HEK293 (cell line): ENCODE results near the gene PRR14L.
"Not testable (repeated sequence)": the region's sequence is repeated elsewhere in the genome, so short reads cannot be mapped to it uniquely, and the experiment has no call there.

Source experiments
- CTCF ChIA-PET: fragments of 350-600 bp; formaldehyde crosslinking; extraction: SDS; loops from one replicate; lab custom pipeline; 2021; ENCODE audit warnings: antibody characterized with exemption; lab: Yijun Ruan, JAX
- POLR2A ChIA-PET: fragments of 300-600 bp; formaldehyde crosslinking; extraction: SDS; loops from one replicate; lab custom pipeline; 2020; ENCODE audit warnings: antibody characterized with exemption, inconsistent platforms; lab: Yijun Ruan, JAX
- H3K27ac ChIP-seq: fragments of 200-500 bp; sonication (Bioruptor generic); 2 replicates; pipeline ENCODE4 v1.5.1; 2014; ENCODE audit warnings: low read depth, low read length, control low read depth, inconsistent platforms; ENCODE audit errors: extremely low read depth
- H3K36me3 ChIP-seq, 2 experiments: fragments of 200-500 bp in 1 of 2; sonication (Bioruptor generic) in 1 of 2; 1 replicate in 1 of 2; 2 replicates in 1 of 2; pipeline ENCODE4 v1.5.1; 2014 to 2017; ENCODE audit warnings: inconsistent platforms in 2 of 2, low read length in 2 of 2; ENCODE audit not compliant: control insufficient read depth in 2 of 2, insufficient read depth in 1 of 2
- H3K4me1 ChIP-seq: fragments of 200-500 bp; sonication (Bioruptor generic); 2 replicates; pipeline ENCODE4 v1.5.1; 2014; ENCODE audit warnings: mild to moderate bottlenecking, low read length, inconsistent platforms; ENCODE audit not compliant: control insufficient read depth, insufficient read depth
- H3K4me3 ChIP-seq: 2 replicates; pipeline ENCODE4 v1.5.1; 2011; ENCODE audit warnings: low read depth, mild to moderate bottlenecking, control low read depth, low read length, moderate library complexity
- H3K9me3 ChIP-seq: fragments of 200-500 bp; sonication (Bioruptor generic); 2 replicates; pipeline ENCODE4 v1.5.1; 2014; ENCODE audit warnings: low read depth, low read length, inconsistent platforms; ENCODE audit not compliant: control insufficient read depth, insufficient read depth
- INSM2 ChIP-seq: fragments of 450-650 bp; formaldehyde crosslinking; IDR thresholded peaks from 2 replicates; pipeline ENCODE4 v1.5.1; 2016; ENCODE audit warnings: missing biosample characterization, missing genetic modification characterization
- PRDM2 ChIP-seq: fragments of 450-650 bp; formaldehyde crosslinking; IDR thresholded peaks from 2 replicates; pipeline ENCODE4 v1.5.1; 2016; ENCODE audit warnings: missing biosample characterization, missing genetic modification characterization, borderline replicate concordance
- SETDB1 ChIP-seq: IDR thresholded peaks from one replicate; pipeline ENCODE4 v1.6.1; 2017; ENCODE audit warnings: mild to moderate bottlenecking, low read length, moderate library complexity, mixed read lengths; ENCODE audit not compliant: insufficient read length
- ZNF121 ChIP-seq: fragments of 450-650 bp; formaldehyde crosslinking; IDR thresholded peaks from 2 replicates; pipeline ENCODE4 v1.5.1; 2016; ENCODE audit warnings: missing biosample characterization, missing genetic modification characterization
- ZNF157 ChIP-seq: fragments of 450-650 bp; formaldehyde crosslinking; IDR thresholded peaks from 2 replicates; pipeline ENCODE4 v1.5.1; 2016; ENCODE audit warnings: missing biosample characterization, missing genetic modification characterization
- ZNF354C ChIP-seq: fragments of 450-650 bp; formaldehyde crosslinking; IDR thresholded peaks from 2 replicates; pipeline ENCODE4 v1.5.1; 2016; ENCODE audit warnings: missing biosample characterization, missing genetic modification characterization, low read depth, borderline replicate concordance
- ZNF530 ChIP-seq: fragments of 450-650 bp; formaldehyde crosslinking; IDR thresholded peaks from 2 replicates; pipeline ENCODE4 v1.5.1; 2016; ENCODE audit warnings: low read depth, missing biosample characterization, missing genetic modification characterization
- ZNF571 ChIP-seq: fragments of 450-650 bp; formaldehyde crosslinking; IDR thresholded peaks from 2 replicates; pipeline ENCODE4 v1.5.0; 2017; ENCODE audit warnings: missing biosample characterization, missing genetic modification characterization
- ZNF600 ChIP-seq: fragments of 450-650 bp; formaldehyde crosslinking; IDR thresholded peaks from 2 replicates; pipeline ENCODE4 v1.5.1; 2016; ENCODE audit warnings: missing biosample characterization, missing genetic modification characterization
- ZNF654 ChIP-seq: fragments of 450-650 bp; formaldehyde crosslinking; IDR thresholded peaks from 2 replicates; pipeline ENCODE4 v1.5.1; 2016; ENCODE audit warnings: low read depth, missing biosample characterization, missing genetic modification characterization
- ZNF677 ChIP-seq: fragments of 450-650 bp; IDR thresholded peaks from 2 replicates; pipeline ENCODE4 v1.5.0; 2018; ENCODE audit warnings: missing biosample characterization, mild to moderate bottlenecking, missing genetic modification characterization, moderate library complexity
- ZNF791 ChIP-seq: fragments of 450-650 bp; formaldehyde crosslinking; IDR thresholded peaks from 2 replicates; pipeline ENCODE4 v1.5.1; 2016; ENCODE audit warnings: missing biosample characterization, missing genetic modification characterization
- ZNF843 ChIP-seq: fragments of 450-650 bp; formaldehyde crosslinking; IDR thresholded peaks from 2 replicates; pipeline ENCODE4 v1.5.1; 2016; ENCODE audit warnings: missing biosample characterization, missing genetic modification characterization

Gene PRR14L

GRCh38 chr22:31680861-31681341 lies 69.0 kb downstream of the PRR14L start (continued):
- no peak for TF ChIP-seq PRDM2
- no peak for TF ChIP-seq ZNF354C (tag by site-specific recombination)
- no peak for TF ChIP-seq ZNF843 (tag by site-specific recombination)
- TF ChIP-seq ZNF571 (tag by site-specific recombination), result no peak
- TF ChIP-seq ZNF654 (tag by site-specific recombination), result no peak
- TF ChIP-seq INSM2 (tag by site-specific recombination), result no peak

GRCh38 chr22:31678748-31679147 lies 71.2 kb downstream of the PRR14L start:
- Histone ChIP-seq H3K27ac (no peak overlapping the region), H3K4me1 (no peaks in the 10 kb centered on the region; the same call in 1 of the 2 replicates), H3K4me3 (no peak overlapping the region), H3K9me3 (no peaks in the 10 kb centered on the region), H3K36me3 (peaks cover 0 to 16% of the 10 kb centered on the region in 2 experiments; a peak in 1 of 3 replicates)
- POLR2A ChIA-PET, result no interaction called here
- TF ChIP-seq ZNF121 (tag by site-specific recombination) (peak; percentile 39; the same call in 1 of the 2 replicates), ZNF530 (tag by site-specific recombination) (no peak)
- TF ChIP-seq, all 188 proteins: peak for 1
- CTCF ChIA-PET, result interaction anchor here (0.8 kb wide), 2 partner anchors 13 to 292 kb away, joined by 5 to 7 read pairs; no protein-coding TSS in a partner anchor

GRCh38 chr22:31676700-31677099 lies 73.2 kb downstream of the PRR14L start:
- TF ChIP-seq ZNF157 (tag by site-specific recombination) (no peak), ZNF677 (no peak), ZNF791 (tag by site-specific recombination) (no peak), SETDB1 (peak; percentile 37), ZNF600 (tag by site-specific recombination) (no peak)
- TF ChIP-seq, all 188 proteins: peak for 1
- ChIA-PET CTCF (interaction anchor here (0.6 to 4.0 kb wide), 9 partner anchors 9 to 406 kb away, joined by 3 to 42 read pairs (median 5); partner anchors contain the start of gene PISD), POLR2A (interaction anchor here (0.6 to 1.4 kb wide), 17 partner anchors 9 to 294 kb away, joined by 3 to 22 read pairs (median 4); partner anchors contain the start of genes DEPDC5, PISD, PRR14L and YWHAH)
- H3K9me3 ChIP-seq, result no peaks in the 10 kb centered on the region
- H3K27ac ChIP-seq, result no peak overlapping the region
- H3K4me3 ChIP-seq, result peak overlapping the region; percentile 26
- H3K36me3 ChIP-seq, result no peaks in the 10 kb centered on the region
- H3K4me1 ChIP-seq, result no peaks in the 10 kb centered on the region; the same call in 1 of the 2 replicates

- H3K4me3 ChIP-seq, H3K4me1 ChIP-seq, H3K27ac ChIP-seq, H3K9me3 ChIP-seq, POLR2A ChIA-PET, H3K36me3 ChIP-seq: not testable (repeated sequence)
- CTCF ChIA-PET, result interaction anchor here (1.3 to 4.0 kb wide), 2 partner anchors 9 to 296 kb away, joined by 4 to 42 read pairs; no protein-coding TSS in a partner anchor
Observed at GRCh38 chr22:31674219-31674618, 75.7 kb downstream of the PRR14L start.
